GM12801 (cell line): Measurements from ENCODE around the gene CDC27.

Source experiments
- CTCF ChIP-seq: IDR thresholded peaks from one replicate; pipeline ENCODE4 v1.5.1; 2011; ENCODE audit warnings: control low read depth; ENCODE audit not compliant: insufficient read length; ENCODE audit errors: extremely low read depth

The CDC27 gene

DNA sequence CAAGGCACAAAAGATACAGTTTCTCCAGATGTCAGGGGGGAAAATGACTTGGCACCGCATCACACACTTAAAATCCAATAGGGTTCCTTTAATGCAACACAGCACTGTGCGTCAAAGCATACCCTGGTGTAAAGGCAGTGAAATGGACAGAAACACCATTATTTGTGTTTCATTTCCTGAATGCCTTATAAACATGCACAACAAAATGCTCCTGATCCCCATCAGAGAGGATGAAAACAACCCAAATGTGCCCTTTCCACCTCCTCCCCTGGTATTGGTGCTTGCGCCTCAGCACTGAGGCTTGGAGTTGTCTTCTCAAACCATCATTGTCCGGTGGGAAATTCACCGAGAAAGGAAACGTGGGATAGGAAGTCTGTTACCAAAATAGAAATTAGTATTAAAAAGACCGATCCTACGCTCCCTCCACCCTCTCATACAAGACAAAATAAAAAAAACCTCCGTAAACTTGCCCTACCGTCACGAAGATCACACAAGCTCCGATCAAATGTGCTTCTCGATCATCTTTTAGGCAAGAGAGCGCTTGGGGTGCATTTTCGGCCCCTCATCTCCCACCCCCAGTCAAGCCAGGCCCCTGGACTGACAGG, 722 bp downstream of the CDC27 start:
- no peak for TF ChIP-seq CTCF

- TF ChIP-seq CTCF, result no peak
Measured at GRCh38 chr17:47184681-47185080, 4.4 kb downstream of the CDC27 start.

GRCh38 chr17:47180337-47180736, 8.8 kb downstream of the CDC27 start:
- TF ChIP-seq CTCF, result no peak

DNA sequence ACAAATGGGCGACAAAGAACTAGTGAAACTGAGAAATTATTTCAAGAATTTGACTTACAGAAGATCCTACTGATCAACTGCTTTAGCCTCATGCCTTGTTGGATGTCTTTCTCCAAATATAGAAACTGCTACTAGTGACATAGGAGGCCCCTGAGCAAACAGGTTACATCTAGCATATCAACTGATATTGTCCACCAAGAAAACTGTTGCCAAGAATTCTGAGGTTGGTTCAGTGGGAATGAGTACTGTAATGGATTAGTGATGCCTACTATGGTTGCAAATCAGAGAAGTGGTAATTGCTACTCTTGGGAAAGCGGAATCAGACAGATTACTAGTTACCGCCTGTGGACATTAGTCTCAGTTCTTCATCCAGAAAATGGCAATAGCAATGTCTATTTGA, 10.0 kb downstream of the CDC27 start:
- no peak for TF ChIP-seq CTCF

GRCh38 chr17:47177261-47177660, 11.8 kb downstream of the CDC27 start:
- no peak for TF ChIP-seq CTCF

- TF ChIP-seq CTCF, result no peak
Measured at GRCh38 chr17:47176389-47176826, 12.7 kb downstream of the CDC27 start.

GRCh38 chr17:47172696-47173565, 16.2 kb downstream of the CDC27 start:
- TF ChIP-seq CTCF, result no peak
